CD14-positive monocyte (primary cell): ENCODE results near the gene BOD1. TPM values are rescaled to one million over a fixed set of nuclear protein-coding genes. Genes with fewer than 3 reads are reported as not detected.

Experiments
- DNase-seq, 3 donors: peaks; one replicate each; pipeline ENCODE4 v3.0.0-alpha.2; 2011 to 2022
- H2AFZ ChIP-seq: 2 replicates; pipeline ENCODE4 v1.6.0; 2012; ENCODE audit warnings: mild to moderate bottlenecking, low read depth, low read length, inconsistent platforms; ENCODE audit not compliant: insufficient read depth, poor library complexity, severe bottlenecking
- H3K27ac ChIP-seq, 2 donors: 1 replicate in 1 of 2; 2 replicates in 1 of 2; pipeline ENCODE4 v1.5.1; 2012 to 2013; ENCODE audit warnings: low read length in 2 of 2, control low read depth in 1 of 2, inconsistent platforms in 1 of 2, low read depth in 1 of 2, mild to moderate bottlenecking in 1 of 2
- H3K27me3 ChIP-seq, 2 donors: one replicate each; pipeline versions ENCODE4 v1.6.0 to v1.6.1; 2011 to 2013; ENCODE audit warnings: low read length in 2 of 2; ENCODE audit not compliant: control insufficient read depth in 2 of 2, insufficient read depth in 2 of 2
- H3K36me3 ChIP-seq, 2 donors: replicated peaks in 1 of 2; 1 replicate in 1 of 2; 2 replicates in 1 of 2; pipeline versions ENCODE4 v1.5.1 to v1.6.1; 2012 to 2013; ENCODE audit warnings: low read length in 2 of 2, control low read depth in 1 of 2, inconsistent platforms in 1 of 2, mild to moderate bottlenecking in 1 of 2; ENCODE audit not compliant: insufficient read depth in 2 of 2, control insufficient read depth in 1 of 2
- H3K4me1 ChIP-seq, 2 donors: 1 replicate in 1 of 2; 2 replicates in 1 of 2; pipeline versions ENCODE4 v1.5.1 to v1.6.1; 2012 to 2013; ENCODE audit warnings: low read length in 2 of 2, control low read depth in 1 of 2, inconsistent platforms in 1 of 2, mild to moderate bottlenecking in 1 of 2, moderate library complexity in 1 of 2; ENCODE audit not compliant: insufficient read depth in 2 of 2, control insufficient read depth in 1 of 2
- H3K4me2 ChIP-seq: replicated peaks from 2 replicates; pipeline ENCODE3; 2012; ENCODE audit warnings: low read length, moderate library complexity, mild to moderate bottlenecking; ENCODE audit not compliant: poor library complexity, severe bottlenecking; ENCODE audit errors: extremely low read depth
- H3K4me3 ChIP-seq, 3 experiments: fragments of 200-600 bp in 1 of 3; sonication (generic) in 1 of 3; replicated peaks in 1 of 3; 1 replicate in 2 of 3; 2 replicates in 1 of 3; pipeline ENCODE4 v1.5.1; 2011 to 2013; ENCODE audit warnings: low read length in 3 of 3, mild to moderate bottlenecking in 3 of 3, control low read depth in 2 of 3, low read depth in 2 of 3, inconsistent platforms in 1 of 3, moderate library complexity in 1 of 3
- H3K79me2 ChIP-seq: 2 replicates; pipeline ENCODE4 v1.6.0; 2012; ENCODE audit warnings: mild to moderate bottlenecking, control low read depth, inconsistent platforms, low read length, moderate library complexity; ENCODE audit not compliant: insufficient read depth
- H3K9ac ChIP-seq: 2 replicates; pipeline ENCODE4 v1.6.0; 2017; ENCODE audit warnings: low read length, mild to moderate bottlenecking; ENCODE audit not compliant: insufficient read depth, poor library complexity, severe bottlenecking
- H3K9me3 ChIP-seq, 2 donors: replicated peaks in 1 of 2; 1 replicate in 1 of 2; 2 replicates in 1 of 2; pipeline versions ENCODE4 v1.5.1 to v1.6.1; 2012 to 2013; ENCODE audit warnings: low read length in 2 of 2, control low read depth in 1 of 2; ENCODE audit not compliant: control insufficient read depth in 1 of 2, insufficient read depth in 1 of 2
- H4K20me1 ChIP-seq: 2 replicates; pipeline ENCODE4 v1.6.0; 2012; ENCODE audit warnings: mild to moderate bottlenecking, low read length, control low read depth, moderate library complexity; ENCODE audit not compliant: insufficient read depth
- H3K27ac Mint-ChIP-seq, 7 donors: one replicate each; pipeline ENCODE4 v1.8.0; 2020; ENCODE audit warnings: mild to moderate bottlenecking in 7 of 7, mixed read lengths in 7 of 7, moderate library complexity in 6 of 7, inconsistent platforms in 2 of 7
- H3K27me3 Mint-ChIP-seq, 3 donors: one replicate each; pipeline ENCODE4 v1.8.0; 2021 to 2022; ENCODE audit warnings: low read depth in 3 of 3, mild to moderate bottlenecking in 3 of 3, mixed read lengths in 3 of 3, moderate library complexity in 3 of 3, inconsistent platforms in 1 of 3
- H3K36me3 Mint-ChIP-seq, 2 donors: one replicate each; pipeline ENCODE4 v1.8.0; 2020; ENCODE audit warnings: mixed read lengths in 2 of 2, inconsistent platforms in 1 of 2, mild to moderate bottlenecking in 1 of 2
- H3K4me1 Mint-ChIP-seq: one replicate; pipeline ENCODE4 v1.8.0; 2020; ENCODE audit warnings: mild to moderate bottlenecking, mixed read lengths
- H3K4me3 Mint-ChIP-seq, 2 donors: one replicate each; pipeline ENCODE4 v1.8.0; 2020; ENCODE audit warnings: mild to moderate bottlenecking in 2 of 2, mixed read lengths in 2 of 2, moderate library complexity in 1 of 2
- H3K9me3 Mint-ChIP-seq, 7 donors: one replicate each; pipeline ENCODE4 v1.8.0; 2020 to 2022; ENCODE audit warnings: mixed read lengths in 7 of 7, mild to moderate bottlenecking in 6 of 7, moderate library complexity in 6 of 7, inconsistent platforms in 2 of 7
- WGBS: methylation state at CpG from one replicate; pipeline ENCODE4 v1.1.5; 2013; ENCODE audit warnings: missing lambda C conversion rate; ENCODE audit not compliant: insufficient coverage; 5-methylcytosine and 5-hydroxymethylcytosine counted together
- intact Hi-C, 2 donors: fragments of 100-400 bp; cut with micrococcal nuclease; formaldehyde crosslinking; loops; one replicate each; pipeline versions ENCODE4 v1.15.0 to v1.15.1; 2023
- polyA plus RNA-seq, 3 donors: library from polyadenylated mRNA; depleted of rRNA in 1 of 3; unstranded in 2 of 3; stranded (reverse) in 1 of 3; fragments of 300-500 nt in 2 of 3; fragments of >200 nt in 1 of 3; fragmentation: Illumina TruSeq in 2 of 3; gene quantifications; 1 replicate in 2 of 3; 2 replicates in 1 of 3; pipeline ENCODE4 v1.2.3, GENCODE V29; 2012 to 2021
- TF ChIP-seq, protein P1 (sequence below): fragments of 200-600 bp; IDR thresholded peaks from one replicate; pipeline ENCODE4 v1.8.0; 2022; ENCODE audit warnings: antibody characterized with exemption, mild to moderate bottlenecking

Gene BOD1
- polyA plus RNA-seq, 3 donors, result 4.5 to 11.3 (median 5.8) TPM

GRCh38 chr5:173642895-173643481 lies 26.5 kb upstream of the BOD1 start:
- no peaks in the 10 kb centered on the region for H3K36me3 ChIP-seq
- H3K4me1 ChIP-seq, result no peaks in the 10 kb centered on the region
- no peak overlapping the region for H3K4me3 ChIP-seq
- no peak overlapping the region for H3K27ac Mint-ChIP-seq
- 81% methylated on average over 7 of the region's 11 CpGs for WGBS
- intact Hi-C loops, result no loop called here
- H3K27me3 Mint-ChIP-seq, result peaks cover 0 to 8% (median 3%) of the 10 kb centered on the region in 3 donors
- H3K27me3 ChIP-seq, result no peaks in the 10 kb centered on the region
- H3K9ac ChIP-seq, result no peak overlapping the region
- H3K9me3 Mint-ChIP-seq, result no peaks in the 10 kb centered on the region
- H3K79me2 ChIP-seq, result no peaks in the 10 kb centered on the region
- H4K20me1 ChIP-seq, result no peaks in the 10 kb centered on the region
- H2AFZ ChIP-seq, result no peak overlapping the region
- no peak overlapping the region for H3K4me2 ChIP-seq
- H3K4me3 Mint-ChIP-seq, result no peak overlapping the region
- peaks cover 10% of the 10 kb centered on the region for H3K4me1 Mint-ChIP-seq
- no peaks in the 10 kb centered on the region for H3K36me3 Mint-ChIP-seq
- no peaks in the 10 kb centered on the region for H3K9me3 ChIP-seq
- TF ChIP-seq, protein P1, sequence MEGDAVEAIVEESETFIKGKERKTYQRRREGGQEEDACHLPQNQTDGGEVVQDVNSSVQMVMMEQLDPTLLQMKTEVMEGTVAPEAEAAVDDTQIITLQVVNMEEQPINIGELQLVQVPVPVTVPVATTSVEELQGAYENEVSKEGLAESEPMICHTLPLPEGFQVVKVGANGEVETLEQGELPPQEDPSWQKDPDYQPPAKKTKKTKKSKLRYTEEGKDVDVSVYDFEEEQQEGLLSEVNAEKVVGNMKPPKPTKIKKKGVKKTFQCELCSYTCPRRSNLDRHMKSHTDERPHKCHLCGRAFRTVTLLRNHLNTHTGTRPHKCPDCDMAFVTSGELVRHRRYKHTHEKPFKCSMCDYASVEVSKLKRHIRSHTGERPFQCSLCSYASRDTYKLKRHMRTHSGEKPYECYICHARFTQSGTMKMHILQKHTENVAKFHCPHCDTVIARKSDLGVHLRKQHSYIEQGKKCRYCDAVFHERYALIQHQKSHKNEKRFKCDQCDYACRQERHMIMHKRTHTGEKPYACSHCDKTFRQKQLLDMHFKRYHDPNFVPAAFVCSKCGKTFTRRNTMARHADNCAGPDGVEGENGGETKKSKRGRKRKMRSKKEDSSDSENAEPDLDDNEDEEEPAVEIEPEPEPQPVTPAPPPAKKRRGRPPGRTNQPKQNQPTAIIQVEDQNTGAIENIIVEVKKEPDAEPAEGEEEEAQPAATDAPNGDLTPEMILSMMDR, result no peak
- DNase-seq, result no peak
- H3K27ac ChIP-seq, result no peak overlapping the region

- no peaks in the 10 kb centered on the region for H4K20me1 ChIP-seq
- no peak overlapping the region for H3K9ac ChIP-seq
- H3K4me1 ChIP-seq, result no peaks in the 10 kb centered on the region
- peaks cover 10% of the 10 kb centered on the region for H3K4me1 Mint-ChIP-seq
- no peak overlapping the region for H3K4me3 Mint-ChIP-seq
- TF ChIP-seq, protein P1, result no peak
- H3K4me3 ChIP-seq, result no peak overlapping the region
- H3K9me3 Mint-ChIP-seq, result no peaks in the 10 kb centered on the region
- H2AFZ ChIP-seq, result no peak overlapping the region
- intact Hi-C loops, result no loop called here
- H3K27me3 ChIP-seq, result no peaks in the 10 kb centered on the region
- no peaks in the 10 kb centered on the region for H3K36me3 Mint-ChIP-seq
- no peaks in the 10 kb centered on the region for H3K36me3 ChIP-seq
- H3K27me3 Mint-ChIP-seq, result peaks cover 0 to 8% (median 3%) of the 10 kb centered on the region in 3 donors
- DNase-seq, result no peak
- H3K9me3 ChIP-seq, result no peaks in the 10 kb centered on the region
- H3K27ac Mint-ChIP-seq, result peak overlapping the region in 1 of 7 donors; percentile 37
- H3K4me2 ChIP-seq, result no peak overlapping the region
- H3K27ac ChIP-seq, result no peak overlapping the region
- no peaks in the 10 kb centered on the region for H3K79me2 ChIP-seq
- 87% methylated on average over 3 of the region's 9 CpGs for WGBS
Measured at GRCh38 chr5:173642191-173642816, 25.9 kb upstream of the BOD1 start.
